MM.1S (cell line): Measurements from ENCODE around the gene POT1.
"Not testable (repeated sequence)": the region's sequence is repeated elsewhere in the genome, so short reads cannot be mapped to it uniquely, and the experiment has no call there.

Experiments used
- EZH2phosphoT487 ChIP-seq: fragments of 300-600 bp; sonication (generic); IDR thresholded peaks from 2 replicates; pipeline ENCODE4 v1.6.1; 2018; ENCODE audit warnings: antibody characterized with exemption, low read length
- TF ChIP-seq, protein P1 (sequence below): fragments of 300-600 bp; sonication (generic); IDR thresholded peaks from 2 replicates; pipeline ENCODE4 v1.5.1; 2016; ENCODE audit warnings: antibody characterized with exemption, low read length, mixed read lengths

DNA sequence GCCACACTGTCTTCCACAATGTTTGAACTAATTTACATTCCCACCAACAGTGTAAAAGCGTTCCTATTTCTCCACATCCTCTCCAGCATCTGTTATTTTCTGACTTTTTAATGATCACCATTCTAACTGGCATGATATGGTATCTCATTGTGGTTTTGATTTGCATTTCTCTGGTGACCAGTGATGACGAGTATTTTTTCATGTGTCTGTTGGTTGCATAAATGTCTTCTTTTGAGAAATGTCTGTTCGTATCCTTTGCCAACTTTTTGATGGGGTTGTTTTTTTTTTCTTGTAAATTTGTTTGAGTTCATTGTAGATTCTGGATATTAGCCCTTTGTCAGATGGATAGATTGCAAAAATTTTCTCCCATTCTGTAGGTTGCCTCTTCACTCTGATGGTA lies 45.5 kb upstream of the POT1 start:
- TF ChIP-seq, protein P1, sequence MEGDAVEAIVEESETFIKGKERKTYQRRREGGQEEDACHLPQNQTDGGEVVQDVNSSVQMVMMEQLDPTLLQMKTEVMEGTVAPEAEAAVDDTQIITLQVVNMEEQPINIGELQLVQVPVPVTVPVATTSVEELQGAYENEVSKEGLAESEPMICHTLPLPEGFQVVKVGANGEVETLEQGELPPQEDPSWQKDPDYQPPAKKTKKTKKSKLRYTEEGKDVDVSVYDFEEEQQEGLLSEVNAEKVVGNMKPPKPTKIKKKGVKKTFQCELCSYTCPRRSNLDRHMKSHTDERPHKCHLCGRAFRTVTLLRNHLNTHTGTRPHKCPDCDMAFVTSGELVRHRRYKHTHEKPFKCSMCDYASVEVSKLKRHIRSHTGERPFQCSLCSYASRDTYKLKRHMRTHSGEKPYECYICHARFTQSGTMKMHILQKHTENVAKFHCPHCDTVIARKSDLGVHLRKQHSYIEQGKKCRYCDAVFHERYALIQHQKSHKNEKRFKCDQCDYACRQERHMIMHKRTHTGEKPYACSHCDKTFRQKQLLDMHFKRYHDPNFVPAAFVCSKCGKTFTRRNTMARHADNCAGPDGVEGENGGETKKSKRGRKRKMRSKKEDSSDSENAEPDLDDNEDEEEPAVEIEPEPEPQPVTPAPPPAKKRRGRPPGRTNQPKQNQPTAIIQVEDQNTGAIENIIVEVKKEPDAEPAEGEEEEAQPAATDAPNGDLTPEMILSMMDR, result not testable (repeated sequence)
- not testable (repeated sequence) for TF ChIP-seq EZH2phosphoT487
